Measurements from ENCODE around the gene CORO2B.

CORO2B gene

DNA sequence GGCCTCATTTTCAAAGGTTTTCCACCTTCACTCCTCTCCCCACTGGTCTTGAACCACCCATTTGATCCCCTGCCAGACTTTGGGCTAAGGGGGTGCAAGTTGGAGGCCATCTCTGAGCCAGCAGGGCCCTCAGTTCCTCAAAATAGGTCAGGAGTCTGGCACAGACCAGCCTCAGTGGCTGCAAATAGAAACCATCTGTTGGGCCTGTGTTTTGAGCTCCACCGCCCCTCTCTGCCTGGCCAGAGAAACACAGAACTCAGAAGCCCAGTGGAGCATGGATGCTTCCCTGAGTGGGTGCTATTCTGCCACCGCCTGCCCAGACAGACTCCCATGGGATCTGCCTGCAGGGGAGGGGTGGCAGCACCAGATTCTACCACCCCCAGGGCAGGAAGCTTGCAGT is 56.3 kb downstream of the CORO2B start:
- Histone ChIP-seq H3K4me3 (ENCODE audit: insufficient read depth, low read length, poor library complexity, severe bottlenecking) (no peak overlapping the region), H3K27ac (ENCODE audit: low read depth, low read length) (no peak overlapping the region), H3F3A (ENCODE audit: insufficient read depth) (peaks cover 3% of the 10 kb centered on the region; the same call in 1 of the 2 replicates), H3K79me2 (ENCODE audit: insufficient read depth, low read length) (no peaks in the 10 kb centered on the region), H3K9me3 (ENCODE audit: insufficient read depth, low read length) (no peaks in the 10 kb centered on the region), H3K27me3 (ENCODE audit: low read length) (no peaks in the 10 kb centered on the region), H3K9me2 (replicated peaks; ENCODE audit: insufficient read depth, low read length) (no peaks in the 10 kb centered on the region), H3K9ac (ENCODE audit: low read length) (no peak overlapping the region), H3K36me3 (ENCODE audit: low read length) (no peaks in the 10 kb centered on the region), H3K4me2 (ENCODE audit: low read depth, low read length, poor library complexity, severe bottlenecking) (peak overlapping the region; percentile 12), H2AFZ (ENCODE audit: low read depth, low read length, severe bottlenecking) (no peak overlapping the region), H4K20me1 (ENCODE audit: low read depth, low read length) (no peaks in the 10 kb centered on the region)
- no peak for TF ChIP-seq EZH2phosphoT487 (conservative IDR thresholded peaks at IDR 0.05; ENCODE audit: low read length)

DNA sequence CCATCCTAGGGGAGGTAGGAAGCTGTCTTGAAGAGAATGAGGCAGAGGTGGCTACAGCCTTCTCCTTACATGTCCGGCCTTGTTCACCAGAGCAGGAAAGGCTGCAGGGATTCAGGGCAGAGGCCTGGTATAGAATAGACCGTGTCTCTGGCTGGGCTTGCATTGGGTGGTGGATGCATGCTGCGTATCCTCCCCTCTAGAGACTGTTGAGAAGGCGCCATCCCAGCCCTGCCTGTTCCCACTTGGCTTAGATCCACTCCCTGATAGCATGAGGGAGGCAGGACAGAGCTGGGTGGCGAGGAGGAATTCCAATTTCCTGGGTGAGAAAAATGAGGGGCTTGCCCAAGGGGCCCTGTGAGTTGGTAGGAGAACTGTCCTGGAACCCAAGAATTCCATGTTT is 57.5 kb downstream of the CORO2B start:
- Histone ChIP-seq H3K36me3 (ENCODE audit: low read length) (no peaks in the 10 kb centered on the region), H3K4me2 (ENCODE audit: low read depth, low read length, poor library complexity, severe bottlenecking) (no peak overlapping the region)

DNA sequence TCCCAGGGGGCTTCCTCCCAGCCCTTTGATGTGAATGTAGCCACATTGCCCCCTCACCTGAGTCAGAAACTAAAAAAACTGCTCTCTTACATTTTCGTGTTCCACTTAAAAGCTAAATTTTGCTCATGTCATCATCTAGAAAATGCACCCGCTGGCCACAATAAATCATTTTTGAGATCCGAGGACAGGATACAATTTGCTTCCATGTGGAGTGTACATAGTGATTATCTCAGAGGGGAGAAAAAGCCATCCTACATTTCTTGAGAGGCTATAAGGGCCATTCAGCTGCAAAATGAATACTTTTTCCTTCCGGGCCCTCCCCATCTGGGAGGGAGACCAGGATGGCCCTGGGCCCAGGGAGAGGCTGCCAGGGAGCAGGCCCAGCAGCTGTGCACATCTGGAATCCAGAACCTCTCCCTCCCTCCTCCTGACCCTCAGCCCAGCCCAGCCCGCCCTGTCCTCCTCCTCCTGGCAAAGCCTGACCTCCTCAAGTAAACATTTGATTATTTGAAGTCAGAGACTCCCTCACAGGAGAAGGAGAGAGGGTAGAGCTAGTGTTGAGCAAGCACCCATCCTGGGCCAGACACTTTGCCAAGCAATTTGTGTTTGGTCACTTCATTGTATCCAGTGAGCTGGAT is 59.1 kb downstream of the CORO2B start:
- Histone ChIP-seq H3K27ac (ENCODE audit: low read depth, low read length) (no peak overlapping the region), H3K4me2 (ENCODE audit: low read depth, low read length, poor library complexity, severe bottlenecking) (no peak overlapping the region), H2AFZ (ENCODE audit: low read depth, low read length, severe bottlenecking) (no peak overlapping the region), H4K20me1 (ENCODE audit: low read depth, low read length) (no peaks in the 10 kb centered on the region), H3K27me3 (ENCODE audit: low read length) (no peaks in the 10 kb centered on the region), H3K4me3 (ENCODE audit: insufficient read depth, low read length, poor library complexity, severe bottlenecking) (no peak overlapping the region), H3K79me2 (ENCODE audit: insufficient read depth, low read length) (no peaks in the 10 kb centered on the region), H3K9me2 (replicated peaks; ENCODE audit: insufficient read depth, low read length) (no peaks in the 10 kb centered on the region), H3K9ac (ENCODE audit: low read length) (no peak overlapping the region), H3K36me3 (ENCODE audit: low read length) (no peaks in the 10 kb centered on the region), H3F3A (ENCODE audit: insufficient read depth) (no peaks in the 10 kb centered on the region), H3K9me3 (ENCODE audit: insufficient read depth, low read length) (no peaks in the 10 kb centered on the region)
- TF ChIP-seq EZH2phosphoT487 (conservative IDR thresholded peaks at IDR 0.05; ENCODE audit: low read length): no peak
- TF ChIP-seq, protein P1, sequence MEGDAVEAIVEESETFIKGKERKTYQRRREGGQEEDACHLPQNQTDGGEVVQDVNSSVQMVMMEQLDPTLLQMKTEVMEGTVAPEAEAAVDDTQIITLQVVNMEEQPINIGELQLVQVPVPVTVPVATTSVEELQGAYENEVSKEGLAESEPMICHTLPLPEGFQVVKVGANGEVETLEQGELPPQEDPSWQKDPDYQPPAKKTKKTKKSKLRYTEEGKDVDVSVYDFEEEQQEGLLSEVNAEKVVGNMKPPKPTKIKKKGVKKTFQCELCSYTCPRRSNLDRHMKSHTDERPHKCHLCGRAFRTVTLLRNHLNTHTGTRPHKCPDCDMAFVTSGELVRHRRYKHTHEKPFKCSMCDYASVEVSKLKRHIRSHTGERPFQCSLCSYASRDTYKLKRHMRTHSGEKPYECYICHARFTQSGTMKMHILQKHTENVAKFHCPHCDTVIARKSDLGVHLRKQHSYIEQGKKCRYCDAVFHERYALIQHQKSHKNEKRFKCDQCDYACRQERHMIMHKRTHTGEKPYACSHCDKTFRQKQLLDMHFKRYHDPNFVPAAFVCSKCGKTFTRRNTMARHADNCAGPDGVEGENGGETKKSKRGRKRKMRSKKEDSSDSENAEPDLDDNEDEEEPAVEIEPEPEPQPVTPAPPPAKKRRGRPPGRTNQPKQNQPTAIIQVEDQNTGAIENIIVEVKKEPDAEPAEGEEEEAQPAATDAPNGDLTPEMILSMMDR (IDR thresholded peaks at IDR 0.05; ENCODE audit: insufficient read depth, low read length, poor library complexity, severe bottlenecking): no peak

More for the DNA sequence above, 57.5 kb downstream of the CORO2B start:
- Histone ChIP-seq H3K9me2 (replicated peaks; ENCODE audit: insufficient read depth, low read length) (no peaks in the 10 kb centered on the region), H3K9ac (ENCODE audit: low read length) (no peak overlapping the region), H3K27ac (ENCODE audit: low read depth, low read length) (no peak overlapping the region), H3K79me2 (ENCODE audit: insufficient read depth, low read length) (no peaks in the 10 kb centered on the region), H3K9me3 (ENCODE audit: insufficient read depth, low read length) (no peaks in the 10 kb centered on the region), H3K27me3 (ENCODE audit: low read length) (no peaks in the 10 kb centered on the region), H2AFZ (ENCODE audit: low read depth, low read length, severe bottlenecking) (no peak overlapping the region), H3K4me3 (ENCODE audit: insufficient read depth, low read length, poor library complexity, severe bottlenecking) (no peak overlapping the region), H3F3A (ENCODE audit: insufficient read depth) (peaks cover 3% of the 10 kb centered on the region; the same call in 1 of the 2 replicates), H4K20me1 (ENCODE audit: low read depth, low read length) (no peaks in the 10 kb centered on the region)
- no peak for TF ChIP-seq EZH2phosphoT487 (conservative IDR thresholded peaks at IDR 0.05; ENCODE audit: low read length)
- TF ChIP-seq, protein P1 (IDR thresholded peaks at IDR 0.05; ENCODE audit: insufficient read depth, low read length, poor library complexity, severe bottlenecking): no peak

DNA sequence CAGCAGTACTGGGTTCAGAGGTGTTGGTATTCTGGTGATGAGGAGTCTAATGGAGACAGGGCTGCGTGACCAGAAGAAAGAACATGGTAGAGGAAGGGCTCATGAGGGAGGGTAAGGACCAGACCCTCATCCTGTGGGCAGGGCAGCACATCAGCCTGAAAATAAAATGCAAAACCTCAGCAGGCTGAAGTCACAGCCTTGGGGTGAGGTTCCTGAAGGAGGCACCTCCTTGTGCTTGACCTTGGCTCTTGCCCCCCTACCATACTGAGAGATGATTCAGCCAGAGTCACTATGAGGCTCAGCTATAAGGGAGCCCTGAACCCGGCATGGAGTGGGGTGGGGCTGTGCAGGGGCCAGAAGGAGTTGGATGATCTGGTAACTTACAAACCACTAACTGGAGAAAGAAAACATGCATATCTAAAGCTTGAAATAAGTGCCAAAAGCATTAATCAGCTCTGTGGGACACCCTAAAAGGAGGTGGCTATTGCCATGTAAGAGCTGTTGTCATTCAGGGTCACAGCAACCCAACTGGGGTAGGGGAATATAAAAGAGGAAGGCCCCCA is 60.2 kb downstream of the CORO2B start:
- no peaks in the 10 kb centered on the region for H3K9me2 ChIP-seq (replicated peaks; ENCODE audit: insufficient read depth, low read length)
- no peaks in the 10 kb centered on the region for H3K27me3 ChIP-seq (ENCODE audit: low read length)
- no peaks in the 10 kb centered on the region for H3K79me2 ChIP-seq (ENCODE audit: insufficient read depth, low read length)
- H3K9me3 ChIP-seq (ENCODE audit: insufficient read depth, low read length): no peaks in the 10 kb centered on the region
- no peak overlapping the region for H3K9ac ChIP-seq (ENCODE audit: low read length)
- H3K27ac ChIP-seq (ENCODE audit: low read depth, low read length): no peak overlapping the region
- no peaks in the 10 kb centered on the region for H3F3A ChIP-seq (ENCODE audit: insufficient read depth)
- no peak overlapping the region for H3K4me2 ChIP-seq (ENCODE audit: low read depth, low read length, poor library complexity, severe bottlenecking)
- TF ChIP-seq, protein P1 (IDR thresholded peaks at IDR 0.05; ENCODE audit: insufficient read depth, low read length, poor library complexity, severe bottlenecking): no peak
- TF ChIP-seq EZH2phosphoT487 (conservative IDR thresholded peaks at IDR 0.05; ENCODE audit: low read length): no peak
- H3K4me3 ChIP-seq (ENCODE audit: insufficient read depth, low read length, poor library complexity, severe bottlenecking): no peak overlapping the region
- no peaks in the 10 kb centered on the region for H3K36me3 ChIP-seq (ENCODE audit: low read length)
- H4K20me1 ChIP-seq (ENCODE audit: low read depth, low read length): no peaks in the 10 kb centered on the region
- no peak overlapping the region for H2AFZ ChIP-seq (ENCODE audit: low read depth, low read length, severe bottlenecking)
